ENCODE results near the gene KIN.
"Not testable (repeated sequence)": the region's sequence is repeated elsewhere in the genome, so short reads cannot be mapped to it uniquely, and the experiment has no call there.

Gene KIN

DNA sequence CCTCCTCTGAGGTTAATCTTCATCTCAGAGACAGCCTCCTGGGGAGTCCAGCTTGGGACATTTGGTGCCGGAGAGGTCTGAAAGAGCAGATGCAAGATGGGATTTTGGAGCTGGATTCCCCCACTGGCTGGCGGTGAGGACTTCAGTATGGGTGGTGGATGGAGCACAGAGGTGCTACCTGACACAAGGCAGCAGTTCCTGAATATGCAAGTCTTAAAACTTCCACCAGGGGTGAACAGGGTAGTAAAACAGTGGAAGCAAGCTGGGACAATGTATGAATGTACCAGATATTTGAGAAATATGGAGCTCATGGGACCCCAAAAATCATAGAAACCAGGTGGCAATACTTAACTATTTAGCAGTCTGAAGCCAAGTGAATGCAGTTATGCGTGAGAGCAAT lies 25.7 kb upstream of the KIN start:
- Histone ChIP-seq H3K79me2 (ENCODE audit: insufficient read depth, low read length) (peaks cover under 1% of the 10 kb centered on the region), H2AFZ (ENCODE audit: low read depth, low read length) (no peak overlapping the region), H3K9me3 (ENCODE audit: insufficient read depth, low read length, severe bottlenecking) (no peaks in the 10 kb centered on the region), H3K4me3 (ENCODE audit: low read depth in 1 of 2, low read length in 2 of 2) (no peak overlapping the region), H3K27ac (ENCODE audit: low read length) (no peak overlapping the region), H3K36me3 (ENCODE audit: insufficient read depth, low read length) (0 out of 2 replicates have a peak, but pooled peaks cover 2% of the 10 kb centered on the region), H3K4me2 (ENCODE audit: insufficient read depth, low read length) (no peak overlapping the region), H4K20me1 (ENCODE audit: insufficient read depth, low read length) (no peaks in the 10 kb centered on the region; the same call in 1 of the 2 replicates), H3K27me3 (ENCODE audit: insufficient read depth, low read length, poor library complexity) (no peaks in the 10 kb centered on the region), H3K9ac (ENCODE audit: low read depth, low read length) (no peak overlapping the region), H3K4me1 (ENCODE audit: insufficient read depth, low read length) (peaks cover 11% of the 10 kb centered on the region)
- no peak for DNase-seq
- ATAC-seq (ENCODE audit: insufficient read depth, low read depth) = no peak
- TF ChIP-seq, protein P1, sequence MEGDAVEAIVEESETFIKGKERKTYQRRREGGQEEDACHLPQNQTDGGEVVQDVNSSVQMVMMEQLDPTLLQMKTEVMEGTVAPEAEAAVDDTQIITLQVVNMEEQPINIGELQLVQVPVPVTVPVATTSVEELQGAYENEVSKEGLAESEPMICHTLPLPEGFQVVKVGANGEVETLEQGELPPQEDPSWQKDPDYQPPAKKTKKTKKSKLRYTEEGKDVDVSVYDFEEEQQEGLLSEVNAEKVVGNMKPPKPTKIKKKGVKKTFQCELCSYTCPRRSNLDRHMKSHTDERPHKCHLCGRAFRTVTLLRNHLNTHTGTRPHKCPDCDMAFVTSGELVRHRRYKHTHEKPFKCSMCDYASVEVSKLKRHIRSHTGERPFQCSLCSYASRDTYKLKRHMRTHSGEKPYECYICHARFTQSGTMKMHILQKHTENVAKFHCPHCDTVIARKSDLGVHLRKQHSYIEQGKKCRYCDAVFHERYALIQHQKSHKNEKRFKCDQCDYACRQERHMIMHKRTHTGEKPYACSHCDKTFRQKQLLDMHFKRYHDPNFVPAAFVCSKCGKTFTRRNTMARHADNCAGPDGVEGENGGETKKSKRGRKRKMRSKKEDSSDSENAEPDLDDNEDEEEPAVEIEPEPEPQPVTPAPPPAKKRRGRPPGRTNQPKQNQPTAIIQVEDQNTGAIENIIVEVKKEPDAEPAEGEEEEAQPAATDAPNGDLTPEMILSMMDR (IDR thresholded peaks at IDR 0.05; ENCODE audit: borderline replicate concordance, extremely low read depth, low read length, poor library complexity, severe bottlenecking) = no peak
- TF ChIP-seq EZH2 (IDR thresholded peaks at IDR 0.05; ENCODE audit: borderline replicate concordance, low read depth, low read length, severe bottlenecking) = no peak

DNA sequence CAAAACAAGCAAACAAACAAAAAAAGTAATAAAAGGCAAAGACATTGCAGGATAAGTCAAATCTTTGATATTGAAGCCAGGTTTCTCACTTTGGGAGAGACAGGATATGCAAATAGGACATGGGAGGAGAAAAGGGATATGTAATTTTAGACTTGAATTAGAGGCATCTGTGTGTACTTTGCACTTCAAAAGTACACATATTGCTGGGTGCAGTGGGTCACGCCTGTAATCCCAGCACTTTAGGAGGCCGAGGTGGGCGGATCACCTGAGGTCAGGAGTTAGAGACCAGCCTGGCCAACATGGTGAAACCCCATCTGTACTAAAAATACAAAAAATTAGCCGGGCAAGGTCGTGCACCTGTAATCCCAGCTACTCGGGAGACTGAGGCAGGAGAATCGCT lies 23.9 kb upstream of the KIN start:
- H3K4me1 ChIP-seq (ENCODE audit: insufficient read depth, low read length); H2AFZ ChIP-seq (ENCODE audit: low read depth, low read length); H3K4me3 ChIP-seq (ENCODE audit: low read depth in 1 of 2, low read length in 2 of 2); H3K9me3 ChIP-seq (ENCODE audit: insufficient read depth, low read length, severe bottlenecking); H3K27me3 ChIP-seq (ENCODE audit: insufficient read depth, low read length, poor library complexity); H3K4me2 ChIP-seq (ENCODE audit: insufficient read depth, low read length); H3K9ac ChIP-seq (ENCODE audit: low read depth, low read length); ATAC-seq (ENCODE audit: insufficient read depth, low read depth); H3K79me2 ChIP-seq (ENCODE audit: insufficient read depth, low read length); H4K20me1 ChIP-seq (ENCODE audit: insufficient read depth, low read length); H3K27ac ChIP-seq (ENCODE audit: low read length); DNase-seq: not testable (repeated sequence)
- peaks cover 16% of the 10 kb centered on the region for H3K36me3 ChIP-seq (ENCODE audit: insufficient read depth, low read length)

DNA sequence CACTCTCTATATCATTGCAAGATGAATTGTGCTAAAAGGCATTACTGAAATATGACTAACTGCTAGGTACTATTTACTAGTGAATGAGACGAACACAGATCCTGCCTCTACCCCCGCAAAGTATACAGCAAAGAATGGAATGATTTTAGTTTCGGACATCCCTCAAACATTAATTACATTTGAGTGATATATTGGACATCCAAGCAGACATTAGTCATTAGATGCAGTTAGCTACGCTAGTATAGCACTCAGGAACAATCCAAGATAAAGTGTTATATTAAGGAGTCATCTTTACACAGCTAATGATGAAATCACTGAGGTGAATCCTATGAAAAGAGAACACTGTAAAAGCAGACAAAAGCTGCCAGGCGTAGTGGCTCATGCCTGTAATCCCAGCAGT lies 23.2 kb upstream of the KIN start:
- DNase-seq (no peak), ATAC-seq (ENCODE audit: insufficient read depth, low read depth) (no peak)
- no peak for TF ChIP-seq EZH2 (IDR thresholded peaks at IDR 0.05; ENCODE audit: borderline replicate concordance, low read depth, low read length, severe bottlenecking)
- Histone ChIP-seq H3K27ac (ENCODE audit: low read length) (no peak overlapping the region), H3K4me2 (ENCODE audit: insufficient read depth, low read length) (no peak overlapping the region), H3K36me3 (ENCODE audit: insufficient read depth, low read length) (peaks cover 21% of the 10 kb centered on the region), H3K9ac (ENCODE audit: low read depth, low read length) (no peak overlapping the region), H3K9me3 (ENCODE audit: insufficient read depth, low read length, severe bottlenecking) (no peaks in the 10 kb centered on the region), H3K4me1 (ENCODE audit: insufficient read depth, low read length) (no peaks in the 10 kb centered on the region), H3K4me3 (ENCODE audit: low read depth in 1 of 2, low read length in 2 of 2) (no peak overlapping the region), H3K27me3 (ENCODE audit: insufficient read depth, low read length, poor library complexity) (no peaks in the 10 kb centered on the region), H4K20me1 (ENCODE audit: insufficient read depth, low read length) (no peaks in the 10 kb centered on the region; the same call in 1 of the 2 replicates), H3K79me2 (ENCODE audit: insufficient read depth, low read length) (no peaks in the 10 kb centered on the region), H2AFZ (ENCODE audit: low read depth, low read length) (no peak overlapping the region)

DNA sequence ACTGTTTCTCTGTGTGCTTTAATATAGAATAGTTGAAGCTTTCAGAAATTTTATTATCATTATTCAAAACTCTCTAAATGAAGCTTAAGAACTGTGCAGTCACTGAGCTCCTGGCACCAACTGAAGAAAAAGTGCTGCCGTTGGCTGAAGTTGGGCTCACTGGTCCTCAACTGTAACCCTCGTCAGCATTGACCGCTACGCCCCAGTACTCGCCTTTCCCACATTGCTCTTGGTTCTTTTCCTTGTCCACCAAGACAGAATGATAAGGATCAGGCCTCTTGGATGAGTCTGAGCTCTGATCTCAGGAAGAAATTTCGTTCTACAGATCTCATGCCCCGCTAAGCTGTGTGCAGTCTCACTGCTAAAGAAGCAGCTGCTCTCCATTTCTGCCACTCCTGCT lies 22.6 kb upstream of the KIN start:
- H3K36me3 ChIP-seq (ENCODE audit: insufficient read depth, low read length) = peaks cover 25% of the 10 kb centered on the region
- no peak overlapping the region for H3K4me3 ChIP-seq (ENCODE audit: low read depth in 1 of 2, low read length in 2 of 2)
- no peaks in the 10 kb centered on the region for H3K4me1 ChIP-seq (ENCODE audit: insufficient read depth, low read length)
- no peaks in the 10 kb centered on the region; the same call in 1 of the 2 replicates for H4K20me1 ChIP-seq (ENCODE audit: insufficient read depth, low read length)
- no peak overlapping the region for H3K9ac ChIP-seq (ENCODE audit: low read depth, low read length)
- ATAC-seq (ENCODE audit: insufficient read depth, low read depth) (no peak), DNase-seq (no peak)
- H3K4me2 ChIP-seq (ENCODE audit: insufficient read depth, low read length) = no peak overlapping the region
- TF ChIP-seq EZH2 (IDR thresholded peaks at IDR 0.05; ENCODE audit: borderline replicate concordance, low read depth, low read length, severe bottlenecking) = no peak
- TF ChIP-seq, protein P1 (IDR thresholded peaks at IDR 0.05; ENCODE audit: borderline replicate concordance, extremely low read depth, low read length, poor library complexity, severe bottlenecking) = no peak
- no peaks in the 10 kb centered on the region for H3K79me2 ChIP-seq (ENCODE audit: insufficient read depth, low read length)
- no peaks in the 10 kb centered on the region for H3K27me3 ChIP-seq (ENCODE audit: insufficient read depth, low read length, poor library complexity)
- H3K9me3 ChIP-seq (ENCODE audit: insufficient read depth, low read length, severe bottlenecking) = no peaks in the 10 kb centered on the region
- no peak overlapping the region for H3K27ac ChIP-seq (ENCODE audit: low read length)
- H2AFZ ChIP-seq (ENCODE audit: low read depth, low read length) = no peak overlapping the region

Measured in DND-41 (cell line).